GM23248 (cell line): ENCODE data around the gene MUS81. TPM values are rescaled to one million over a fixed set of nuclear protein-coding genes. Genes with fewer than 3 reads are reported as not detected.

Experiments used
- DNase-seq: peaks from one replicate; pipeline ENCODE4 v3.0.0-alpha.2; 2015
- H2AFZ ChIP-seq: fragments of 200-600 bp; sonication (generic); 2 replicates; pipeline ENCODE4 v1.6.1; 2016; ENCODE audit warnings: antibody characterized with exemption
- H3F3A ChIP-seq: fragments of 200-600 bp; sonication (generic); 2 replicates; pipeline ENCODE4 v1.6.1; 2016; ENCODE audit warnings: mild to moderate bottlenecking, antibody characterized with exemption, mixed run types; ENCODE audit not compliant: insufficient read depth
- H3K27ac ChIP-seq: fragments of 200-600 bp; sonication (generic); 2 replicates; pipeline ENCODE4 v1.5.1; 2016; ENCODE audit warnings: mild to moderate bottlenecking
- H3K27me3 ChIP-seq: fragments of 200-600 bp; sonication (generic); replicated peaks from 2 replicates; pipeline ENCODE4 v1.6.1; 2016; ENCODE audit warnings: mild to moderate bottlenecking; ENCODE audit not compliant: insufficient read depth
- H3K36me3 ChIP-seq: fragments of 200-600 bp; sonication (generic); 2 replicates; pipeline ENCODE4 v1.6.1; 2016; ENCODE audit warnings: low read depth, mild to moderate bottlenecking
- H3K4me1 ChIP-seq: fragments of 200-600 bp; sonication (generic); 2 replicates; pipeline ENCODE4 v1.6.1; 2016; ENCODE audit warnings: mild to moderate bottlenecking; ENCODE audit not compliant: insufficient read depth
- H3K4me2 ChIP-seq: fragments of 200-600 bp; sonication (generic); one replicate; pipeline ENCODE4 v1.6.1; 2016; ENCODE audit warnings: mild to moderate bottlenecking; ENCODE audit not compliant: unreplicated experiment
- H3K4me3 ChIP-seq: fragments of 200-600 bp; sonication (generic); 2 replicates; pipeline ENCODE4 v1.5.1; 2016; ENCODE audit warnings: mild to moderate bottlenecking
- H3K79me2 ChIP-seq: fragments of 200-600 bp; sonication (generic); 2 replicates; pipeline ENCODE4 v1.6.1; 2016; ENCODE audit warnings: mild to moderate bottlenecking; ENCODE audit not compliant: insufficient read depth
- H3K9ac ChIP-seq: fragments of 200-600 bp; sonication (generic); 2 replicates; pipeline ENCODE4 v1.6.1; 2016; ENCODE audit warnings: mild to moderate bottlenecking
- H3K9me2 ChIP-seq: fragments of 200-600 bp; sonication (generic); 2 replicates; pipeline ENCODE4 v1.6.1; 2016; ENCODE audit warnings: mixed run types, mild to moderate bottlenecking, moderate library complexity; ENCODE audit not compliant: insufficient read depth
- H3K9me3 ChIP-seq: fragments of 200-600 bp; sonication (generic); one replicate; pipeline ENCODE4 v1.6.1; 2017; ENCODE audit warnings: low read depth
- H4K20me1 ChIP-seq: fragments of 200-600 bp; sonication (generic); 2 replicates; pipeline ENCODE4 v1.6.0; 2016; ENCODE audit not compliant: insufficient read depth
- EZH2 ChIP-seq: fragments of 200-600 bp; sonication (generic); IDR thresholded peaks from 2 replicates; pipeline ENCODE4 v1.6.1; 2018; ENCODE audit warnings: antibody characterized with exemption, mild to moderate bottlenecking; ENCODE audit not compliant: insufficient read depth, poor library complexity, severe bottlenecking
- EZH2phosphoT487 ChIP-seq: fragments of 200-600 bp; sonication (generic); IDR thresholded peaks from 2 replicates; pipeline ENCODE4 v1.6.1; 2018; ENCODE audit warnings: antibody characterized with exemption, moderate library complexity, mild to moderate bottlenecking, low read depth; ENCODE audit not compliant: insufficient read depth
- WGBS, 2 experiments: methylation state at CpG; one replicate each; pipeline ENCODE4 v1.1.6; 2015 to 2017; ENCODE audit warnings: low lambda C conversion rate in 2 of 2, low coverage in 1 of 2; ENCODE audit errors: missing lambda C conversion rate in 2 of 2; 5-methylcytosine and 5-hydroxymethylcytosine counted together
- in situ Hi-C: fragments of 300-500 bp; cut with MboI; formaldehyde crosslinking; loops from 2 replicates; pipeline ENCODE4 v1.15.0; 2020
- polyA plus RNA-seq: library from polyadenylated mRNA; unstranded; fragments of >200 nt; fragmentation: Nextera tagmentation; extraction: Ambion mirVana; gene quantifications from 2 replicates; pipeline ENCODE4 v1.2.1, GENCODE V29; 2016
- total RNA-seq: library from RNA; depleted of rRNA; stranded (reverse); fragments of >200 nt; shearing (Covaris generic); gene quantifications from 2 replicates; pipeline ENCODE4 v1.2.3, GENCODE V29; 2014; rRNA removed

MUS81 gene
- total and polyA plus RNA-seq, 2 experiments from 2014 or later: 42.0 to 56.0 TPM

GRCh38 chr11:65915821-65916251 is 55.6 kb downstream of the MUS81 start:
- Histone ChIP-seq H3K27me3 (no peaks in the 10 kb centered on the region), H3K4me3 (peak overlapping the region; percentile 83), H3K4me2 (peak overlapping the region; percentile 87), H3K9ac (peak overlapping the region; percentile 96), H3K9me2 (no peaks in the 10 kb centered on the region), H3K36me3 (no peaks in the 10 kb centered on the region), H3K4me1 (peaks cover 74% of the 10 kb centered on the region), H4K20me1 (no peaks in the 10 kb centered on the region), H3F3A (peaks cover 65% of the 10 kb centered on the region), H3K79me2 (peaks cover 45% of the 10 kb centered on the region), H2AFZ (no peak overlapping the region), H3K27ac (peak overlapping the region; percentile 99), H3K9me3 (no peaks in the 10 kb centered on the region)
- in situ Hi-C loops: no loop called here
- peak; percentile 99 for DNase-seq
- WGBS, 2 experiments: 0 to 4% methylated on average over 12 to 13 of the region's 13 CpGs
- TF ChIP-seq EZH2phosphoT487 (no peak), EZH2 (no peak)

Other genes with a start within 250 kb of the MUS81 start
- 17.6 and 24.7 TPM in 2 replicates for gene MAP3K11, start 246.2 kb upstream of the MUS81 start, total RNA-seq
- gene MAP3K11, start 246.2 kb upstream of the MUS81 start, polyA plus RNA-seq: 9.5 and 10.6 TPM in 2 replicates
- gene PCNX3, start 244.7 kb upstream of the MUS81 start, total RNA-seq: 23.5 and 30.2 TPM in 2 replicates
- 8.1 and 8.6 TPM in 2 replicates for gene PCNX3, start 244.7 kb upstream of the MUS81 start, polyA plus RNA-seq
- gene SIPA1, start 222.3 kb upstream of the MUS81 start, total RNA-seq: 15.9 and 16.6 TPM in 2 replicates
- 10.8 and 13.0 TPM in 2 replicates for gene SIPA1, start 222.3 kb upstream of the MUS81 start, polyA plus RNA-seq
- gene RELA, start 197.5 kb upstream of the MUS81 start, total RNA-seq: 38.4 and 45.1 TPM in 2 replicates
- 67.8 and 74.3 TPM in 2 replicates for gene RELA, start 197.5 kb upstream of the MUS81 start, polyA plus RNA-seq
- gene KAT5, start 148.2 kb upstream of the MUS81 start, total RNA-seq: 36.6 and 47.4 TPM in 2 replicates
- gene KAT5, start 148.2 kb upstream of the MUS81 start, polyA plus RNA-seq: 28.8 and 29.5 TPM in 2 replicates
- 45.7 and 56.1 TPM in 2 replicates for gene RNASEH2C, start 139.6 kb upstream of the MUS81 start, total RNA-seq
- gene RNASEH2C, start 139.6 kb upstream of the MUS81 start, polyA plus RNA-seq: 115 and 117 TPM in 2 replicates
- 14.8 and 16.4 TPM in 2 replicates for gene AP5B1, start 79.5 kb upstream of the MUS81 start, total RNA-seq
- 4.4 and 4.9 TPM in 2 replicates for gene AP5B1, start 79.5 kb upstream of the MUS81 start, polyA plus RNA-seq
- gene OVOL1, start 73.4 kb upstream of the MUS81 start, total RNA-seq: not detected in 2 replicates
- gene OVOL1, start 73.4 kb upstream of the MUS81 start, polyA plus RNA-seq: not detected in 2 replicates
- gene SNX32, start 26.5 kb upstream of the MUS81 start, total RNA-seq: not detected in 2 replicates
- 0.51 and 0.98 TPM in 2 replicates for gene SNX32, start 26.5 kb upstream of the MUS81 start, polyA plus RNA-seq
- 1,045 and 1,312 TPM in 2 replicates for gene CFL1, start 2.3 kb upstream of the MUS81 start, total RNA-seq
- gene CFL1, start 2.3 kb upstream of the MUS81 start, polyA plus RNA-seq: 2,650 and 2,758 TPM in 2 replicates
- 308 and 328 TPM in 2 replicates for gene EFEMP2, start 12.4 kb downstream of the MUS81 start, total RNA-seq
- gene EFEMP2, start 12.4 kb downstream of the MUS81 start, polyA plus RNA-seq: 520 and 545 TPM in 2 replicates
- 1.1 TPM in 1 of 2 replicates, not detected in the other for gene CTSW, start 19.4 kb downstream of the MUS81 start, total RNA-seq
- 0.23 and 0.51 TPM in 2 replicates for gene CTSW, start 19.4 kb downstream of the MUS81 start, polyA plus RNA-seq
- 201 and 220 TPM in 2 replicates for gene FIBP, start 28.0 kb downstream of the MUS81 start, total RNA-seq
- 200 and 203 TPM in 2 replicates for gene FIBP, start 28.0 kb downstream of the MUS81 start, polyA plus RNA-seq
- 95.1 and 143 TPM in 2 replicates for gene CCDC85B, start 30.2 kb downstream of the MUS81 start, total RNA-seq
- 116 and 118 TPM in 2 replicates for gene CCDC85B, start 30.2 kb downstream of the MUS81 start, polyA plus RNA-seq
- gene FOSL1, start 40.0 kb downstream of the MUS81 start, total RNA-seq: 80.6 and 88.9 TPM in 2 replicates
- gene FOSL1, start 40.0 kb downstream of the MUS81 start, polyA plus RNA-seq: 104 and 105 TPM in 2 replicates
- 46.2 and 50.5 TPM in 2 replicates for gene C11orf68, start 58.6 kb downstream of the MUS81 start, total RNA-seq
- 91.5 and 94.4 TPM in 2 replicates for gene C11orf68, start 58.6 kb downstream of the MUS81 start, polyA plus RNA-seq
- 223 and 307 TPM in 2 replicates for gene DRAP1, start 59.0 kb downstream of the MUS81 start, total RNA-seq
- 517 and 533 TPM in 2 replicates for gene DRAP1, start 59.0 kb downstream of the MUS81 start, polyA plus RNA-seq
- 0.13 TPM in 1 of 2 replicates, not detected in the other for gene TSGA10IP, start 85.0 kb downstream of the MUS81 start, total RNA-seq
- gene TSGA10IP, start 85.0 kb downstream of the MUS81 start, polyA plus RNA-seq: not detected in 2 replicates
- gene SART1, start 101.3 kb downstream of the MUS81 start, total RNA-seq: 27.7 and 38.3 TPM in 2 replicates
- gene SART1, start 101.3 kb downstream of the MUS81 start, polyA plus RNA-seq: 43.4 and 48.6 TPM in 2 replicates
- 21.2 and 22.8 TPM in 2 replicates for gene EIF1AD, start 141.7 kb downstream of the MUS81 start, total RNA-seq
- 21.6 and 25.3 TPM in 2 replicates for gene EIF1AD, start 141.7 kb downstream of the MUS81 start, polyA plus RNA-seq
- gene BANF1, start 142.1 kb downstream of the MUS81 start, total RNA-seq: 24.9 and 31.6 TPM in 2 replicates
- gene BANF1, start 142.1 kb downstream of the MUS81 start, polyA plus RNA-seq: 330 and 346 TPM in 2 replicates
- gene CST6, start 151.6 kb downstream of the MUS81 start, total RNA-seq: 15.3 and 21.9 TPM in 2 replicates
- gene CST6, start 151.6 kb downstream of the MUS81 start, polyA plus RNA-seq: 35.1 and 35.3 TPM in 2 replicates
- not detected in 2 replicates for gene CATSPER1, start 166.0 kb downstream of the MUS81 start, total RNA-seq
- gene CATSPER1, start 166.0 kb downstream of the MUS81 start, polyA plus RNA-seq: 1.1 and 1.7 TPM in 2 replicates
- not detected in 2 replicates for gene GAL3ST3, start 188.7 kb downstream of the MUS81 start, total RNA-seq
- not detected in 2 replicates for gene GAL3ST3, start 188.7 kb downstream of the MUS81 start, polyA plus RNA-seq
- 95.7 and 117 TPM in 2 replicates for gene SF3B2, start 191.9 kb downstream of the MUS81 start, total RNA-seq
- gene SF3B2, start 191.9 kb downstream of the MUS81 start, polyA plus RNA-seq: 146 and 152 TPM in 2 replicates
- gene PACS1, start 209.8 kb downstream of the MUS81 start, total RNA-seq: 44.6 and 48.9 TPM in 2 replicates
- gene PACS1, start 209.8 kb downstream of the MUS81 start, polyA plus RNA-seq: 33.2 and 36.0 TPM in 2 replicates